Astrocyte of the spinal cord (primary cell): ENCODE measurements around the gene NRIP2.
A peak's percentile ranks its signal among the peaks of the same experiment; 100 is the strongest.

Experiments
- DNase-seq: peaks from one replicate; pipeline ENCODE4 v3.0.0; 2011; ENCODE audit warnings: low read depth, low spot score
- H3K4me3 ChIP-seq: 2 replicates; pipeline ENCODE4 v1.5.1; 2011; ENCODE audit warnings: low read depth, mild to moderate bottlenecking, low read length, moderate library complexity
- in situ Hi-C: cut with HindIII; loops from 2 replicates; pipeline ENCODE4 v1.10.0; 2017; ENCODE audit warnings: low sequenced_read_pairs
- TF ChIP-seq, protein P1 (sequence below): IDR thresholded peaks from 2 replicates; pipeline ENCODE4 v1.5.1; 2012; ENCODE audit warnings: low read depth, mild to moderate bottlenecking, low read length, inconsistent platforms

NRIP2 gene

DNA sequence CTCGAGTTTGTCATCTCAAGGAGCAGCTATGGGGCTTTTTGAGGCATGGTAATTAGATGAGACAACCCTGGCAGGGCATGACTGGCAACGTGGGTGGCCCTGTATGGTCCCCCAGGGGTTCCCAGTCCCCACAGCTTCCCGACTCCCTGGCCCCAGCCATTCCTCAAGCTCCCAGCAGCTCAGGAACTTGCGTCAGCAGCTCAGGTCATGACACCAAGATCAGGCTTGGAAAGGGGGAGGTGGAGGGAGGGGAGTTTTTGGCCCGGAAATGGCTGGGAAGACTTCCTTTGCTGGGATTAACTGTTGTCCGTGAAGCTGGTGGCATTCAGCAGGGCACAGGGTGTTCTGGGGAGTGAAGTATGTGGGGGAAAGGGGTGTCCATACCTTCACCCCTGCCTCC, 10.4 kb upstream of the NRIP2 start:
- in situ Hi-C loops = no loop called here
- H3K4me3 ChIP-seq = no peak overlapping the region
- DNase-seq = peak; percentile 67
- TF ChIP-seq, protein P1, sequence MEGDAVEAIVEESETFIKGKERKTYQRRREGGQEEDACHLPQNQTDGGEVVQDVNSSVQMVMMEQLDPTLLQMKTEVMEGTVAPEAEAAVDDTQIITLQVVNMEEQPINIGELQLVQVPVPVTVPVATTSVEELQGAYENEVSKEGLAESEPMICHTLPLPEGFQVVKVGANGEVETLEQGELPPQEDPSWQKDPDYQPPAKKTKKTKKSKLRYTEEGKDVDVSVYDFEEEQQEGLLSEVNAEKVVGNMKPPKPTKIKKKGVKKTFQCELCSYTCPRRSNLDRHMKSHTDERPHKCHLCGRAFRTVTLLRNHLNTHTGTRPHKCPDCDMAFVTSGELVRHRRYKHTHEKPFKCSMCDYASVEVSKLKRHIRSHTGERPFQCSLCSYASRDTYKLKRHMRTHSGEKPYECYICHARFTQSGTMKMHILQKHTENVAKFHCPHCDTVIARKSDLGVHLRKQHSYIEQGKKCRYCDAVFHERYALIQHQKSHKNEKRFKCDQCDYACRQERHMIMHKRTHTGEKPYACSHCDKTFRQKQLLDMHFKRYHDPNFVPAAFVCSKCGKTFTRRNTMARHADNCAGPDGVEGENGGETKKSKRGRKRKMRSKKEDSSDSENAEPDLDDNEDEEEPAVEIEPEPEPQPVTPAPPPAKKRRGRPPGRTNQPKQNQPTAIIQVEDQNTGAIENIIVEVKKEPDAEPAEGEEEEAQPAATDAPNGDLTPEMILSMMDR = no peak

DNA sequence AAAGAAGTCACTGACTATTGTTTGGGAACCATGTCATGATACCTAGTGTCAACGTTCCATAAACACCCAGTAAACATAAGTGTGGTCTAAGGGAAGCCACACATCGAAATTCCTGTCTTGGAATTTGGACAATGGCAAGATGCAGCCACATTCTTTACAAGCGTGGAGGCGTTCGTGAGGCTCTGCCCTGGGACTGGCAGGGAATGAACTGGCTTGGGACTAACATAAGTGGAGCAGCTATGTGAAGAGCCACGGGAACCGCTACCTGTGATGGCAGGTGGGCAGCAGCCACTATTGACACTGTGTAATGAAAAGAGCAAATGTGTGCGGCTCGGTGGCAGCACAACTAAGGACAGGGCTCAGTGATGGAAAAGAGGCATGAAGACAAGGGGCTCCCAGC, 10.0 kb upstream of the NRIP2 start:
- no peak for DNase-seq
- no peak overlapping the region for H3K4me3 ChIP-seq
- TF ChIP-seq, protein P1 = no peak
- in situ Hi-C loops = no loop called here

DNA sequence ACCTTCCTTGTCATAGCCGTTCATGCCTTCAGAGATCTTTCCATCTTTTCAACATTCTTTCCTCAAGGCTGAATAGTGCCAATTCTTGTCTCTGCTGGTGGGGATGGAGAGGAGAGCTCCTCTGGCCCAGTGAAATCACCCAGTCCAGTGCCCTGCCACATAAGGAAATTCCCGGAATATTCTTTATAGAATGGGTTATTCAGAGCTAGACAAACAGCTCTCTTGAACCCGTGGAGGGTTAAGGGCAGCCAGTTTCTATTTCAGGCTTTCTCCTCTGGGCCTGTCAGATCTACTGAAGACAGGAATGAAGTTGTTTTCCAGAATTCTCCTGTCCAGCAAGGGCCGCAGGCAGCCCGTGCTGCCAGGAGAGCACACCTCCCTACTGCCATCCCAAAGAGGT, 8.1 kb upstream of the NRIP2 start:
- DNase-seq = no peak
- no peak overlapping the region for H3K4me3 ChIP-seq
- TF ChIP-seq, protein P1 = no peak
- in situ Hi-C loops = no loop called here

DNA sequence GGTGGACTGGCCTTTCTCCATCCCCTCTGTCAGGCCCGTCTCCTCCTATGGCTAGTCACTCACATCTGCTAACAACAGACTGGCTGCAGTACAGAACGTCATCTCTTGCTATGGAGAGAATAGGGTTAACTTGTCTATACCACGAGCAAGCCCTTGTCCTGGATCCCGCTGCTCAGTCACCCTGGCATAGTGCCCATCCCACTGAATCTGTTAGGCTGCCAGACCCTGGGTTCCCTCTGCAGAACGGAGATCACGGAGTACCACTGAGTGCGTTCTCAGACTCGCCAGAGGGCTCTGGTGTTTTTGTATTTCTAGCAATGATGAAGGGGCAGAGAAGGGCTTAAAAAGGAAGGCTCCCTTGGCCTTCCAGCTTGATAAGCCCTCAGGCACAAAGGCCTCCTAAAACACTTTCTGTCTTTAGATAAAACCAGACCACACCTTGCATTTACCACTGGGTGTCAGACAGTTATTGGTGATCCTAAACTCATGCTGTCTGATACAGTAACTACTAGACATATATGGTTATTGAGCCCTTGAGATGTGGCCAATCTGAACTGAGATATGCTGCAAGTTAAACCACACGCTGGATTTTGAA, 6.3 kb upstream of the NRIP2 start:
- H3K4me3 ChIP-seq = no peak overlapping the region
- in situ Hi-C loops = no loop called here
- no peak for DNase-seq
- TF ChIP-seq, protein P1 = no peak

DNA sequence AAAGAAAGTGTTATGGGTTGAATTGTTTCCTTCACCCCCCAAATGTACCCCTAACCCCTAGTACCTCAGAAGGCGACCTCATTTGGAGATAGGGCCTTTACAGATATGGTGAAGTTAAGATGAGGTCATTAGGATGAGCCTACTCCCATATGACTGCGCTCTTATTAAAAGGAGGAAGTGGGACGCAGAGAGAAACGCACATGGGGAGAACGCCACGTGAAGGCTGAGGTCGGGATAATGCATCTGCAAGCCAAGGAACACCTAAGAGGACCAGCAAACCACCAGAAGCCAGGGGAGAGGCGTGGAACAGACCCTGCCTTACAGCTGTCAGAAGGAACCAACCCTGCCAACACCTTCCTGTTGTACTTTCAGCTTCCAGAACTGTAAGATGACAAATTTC, 1.7 kb upstream of the NRIP2 start:
- in situ Hi-C loops = no loop called here
- no peak overlapping the region for H3K4me3 ChIP-seq
- TF ChIP-seq, protein P1 = no peak
- no peak for DNase-seq

DNA sequence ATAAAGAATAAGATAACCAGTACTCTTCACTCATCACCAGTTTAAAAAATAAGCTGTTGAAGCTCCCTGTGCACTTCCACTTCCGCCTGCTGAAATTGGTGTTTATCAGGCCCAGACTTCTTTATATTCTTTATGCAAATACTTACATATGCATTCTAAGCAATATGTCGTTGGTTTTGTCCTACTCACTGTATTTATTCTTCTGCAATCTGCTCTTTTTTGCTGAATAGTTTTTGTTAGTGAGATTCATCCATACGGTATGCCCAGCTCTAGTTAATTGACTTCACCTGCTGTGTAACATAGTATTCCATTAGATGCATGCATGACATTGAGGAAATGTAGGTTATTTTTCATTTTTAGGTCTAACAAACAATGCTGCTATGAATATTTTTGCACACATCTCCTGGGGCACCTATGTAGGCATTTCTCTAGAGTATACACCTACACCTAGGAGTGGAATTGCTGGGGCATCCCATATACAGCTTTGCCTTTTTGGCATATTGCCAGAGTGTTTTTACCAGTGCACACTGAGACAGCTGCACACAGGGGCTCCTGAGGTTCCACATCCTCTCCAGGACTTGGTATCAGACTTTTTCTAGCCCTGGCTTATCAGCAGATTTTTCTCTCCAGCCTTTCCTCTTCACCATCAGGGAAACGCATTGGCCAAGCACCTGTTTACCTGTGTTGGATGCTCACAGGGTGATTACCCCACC, 1.0 kb upstream of the NRIP2 start:
- DNase-seq = no peak
- in situ Hi-C loops = no loop called here
- TF ChIP-seq, protein P1 = no peak
- no peak overlapping the region for H3K4me3 ChIP-seq
